Vagina (tissue), 2 donors: ENCODE data around the gene GRK3.

Experiments used
- POLR2A ChIP-seq, 2 donors: fragments of 450-650 bp; IDR thresholded peaks; one replicate each; pipeline ENCODE4 v1.6.1; 2017; ENCODE audit warnings: antibody characterized with exemption in 2 of 2, mild to moderate bottlenecking in 2 of 2, moderate library complexity in 2 of 2
- POLR2AphosphoS5 ChIP-seq, 2 donors: sonication (generic); formaldehyde crosslinking; IDR thresholded peaks; one replicate each; pipeline ENCODE4 v1.9.0; 2017; ENCODE audit warnings: antibody characterized with exemption in 2 of 2, mild to moderate bottlenecking in 2 of 2, low read depth in 1 of 2; ENCODE audit not compliant: insufficient read depth in 1 of 2
- TF ChIP-seq, protein P1 (sequence below), 3 experiments: fragments of 450-650 bp in 2 of 3; fragments of 200-600 bp in 1 of 3; sonication (generic) in 1 of 3; IDR thresholded peaks; one replicate each; pipeline ENCODE4 v1.5.1; 2017 to 2019; ENCODE audit warnings: antibody characterized with exemption in 3 of 3, mild to moderate bottlenecking in 2 of 3, moderate library complexity in 2 of 3

DNA sequence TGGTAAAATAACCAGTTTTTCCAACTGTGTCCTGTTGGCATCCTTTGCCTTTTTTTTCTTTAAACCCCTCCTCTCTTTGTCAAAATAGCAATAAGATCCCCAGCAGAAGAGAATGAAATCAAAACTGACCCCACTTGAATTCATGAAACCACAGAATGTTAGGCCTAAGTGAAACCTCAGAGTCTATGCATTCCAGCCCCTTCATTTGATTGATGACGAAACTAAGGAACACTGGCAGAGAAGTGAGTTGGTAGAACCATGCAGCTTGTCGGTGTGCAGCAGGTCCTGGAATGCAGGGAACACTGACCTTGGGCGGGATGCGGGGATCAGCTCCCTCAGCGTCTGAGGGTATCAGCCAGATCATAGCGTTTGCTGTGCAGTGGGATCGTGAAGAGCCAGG lies 57.5 kb downstream of the GRK3 start:
- TF ChIP-seq POLR2A (IDR thresholded peaks at IDR 0.05) (no peak), POLR2AphosphoS5 (IDR thresholded peaks at IDR 0.05; ENCODE audit: insufficient read depth in 1 of 2, low read depth in 1 of 2) (no peak)
- TF ChIP-seq, protein P1, sequence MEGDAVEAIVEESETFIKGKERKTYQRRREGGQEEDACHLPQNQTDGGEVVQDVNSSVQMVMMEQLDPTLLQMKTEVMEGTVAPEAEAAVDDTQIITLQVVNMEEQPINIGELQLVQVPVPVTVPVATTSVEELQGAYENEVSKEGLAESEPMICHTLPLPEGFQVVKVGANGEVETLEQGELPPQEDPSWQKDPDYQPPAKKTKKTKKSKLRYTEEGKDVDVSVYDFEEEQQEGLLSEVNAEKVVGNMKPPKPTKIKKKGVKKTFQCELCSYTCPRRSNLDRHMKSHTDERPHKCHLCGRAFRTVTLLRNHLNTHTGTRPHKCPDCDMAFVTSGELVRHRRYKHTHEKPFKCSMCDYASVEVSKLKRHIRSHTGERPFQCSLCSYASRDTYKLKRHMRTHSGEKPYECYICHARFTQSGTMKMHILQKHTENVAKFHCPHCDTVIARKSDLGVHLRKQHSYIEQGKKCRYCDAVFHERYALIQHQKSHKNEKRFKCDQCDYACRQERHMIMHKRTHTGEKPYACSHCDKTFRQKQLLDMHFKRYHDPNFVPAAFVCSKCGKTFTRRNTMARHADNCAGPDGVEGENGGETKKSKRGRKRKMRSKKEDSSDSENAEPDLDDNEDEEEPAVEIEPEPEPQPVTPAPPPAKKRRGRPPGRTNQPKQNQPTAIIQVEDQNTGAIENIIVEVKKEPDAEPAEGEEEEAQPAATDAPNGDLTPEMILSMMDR (IDR thresholded peaks at IDR 0.05): no peak
